ENCODE results near the gene FGR.

FGR gene

DNA sequence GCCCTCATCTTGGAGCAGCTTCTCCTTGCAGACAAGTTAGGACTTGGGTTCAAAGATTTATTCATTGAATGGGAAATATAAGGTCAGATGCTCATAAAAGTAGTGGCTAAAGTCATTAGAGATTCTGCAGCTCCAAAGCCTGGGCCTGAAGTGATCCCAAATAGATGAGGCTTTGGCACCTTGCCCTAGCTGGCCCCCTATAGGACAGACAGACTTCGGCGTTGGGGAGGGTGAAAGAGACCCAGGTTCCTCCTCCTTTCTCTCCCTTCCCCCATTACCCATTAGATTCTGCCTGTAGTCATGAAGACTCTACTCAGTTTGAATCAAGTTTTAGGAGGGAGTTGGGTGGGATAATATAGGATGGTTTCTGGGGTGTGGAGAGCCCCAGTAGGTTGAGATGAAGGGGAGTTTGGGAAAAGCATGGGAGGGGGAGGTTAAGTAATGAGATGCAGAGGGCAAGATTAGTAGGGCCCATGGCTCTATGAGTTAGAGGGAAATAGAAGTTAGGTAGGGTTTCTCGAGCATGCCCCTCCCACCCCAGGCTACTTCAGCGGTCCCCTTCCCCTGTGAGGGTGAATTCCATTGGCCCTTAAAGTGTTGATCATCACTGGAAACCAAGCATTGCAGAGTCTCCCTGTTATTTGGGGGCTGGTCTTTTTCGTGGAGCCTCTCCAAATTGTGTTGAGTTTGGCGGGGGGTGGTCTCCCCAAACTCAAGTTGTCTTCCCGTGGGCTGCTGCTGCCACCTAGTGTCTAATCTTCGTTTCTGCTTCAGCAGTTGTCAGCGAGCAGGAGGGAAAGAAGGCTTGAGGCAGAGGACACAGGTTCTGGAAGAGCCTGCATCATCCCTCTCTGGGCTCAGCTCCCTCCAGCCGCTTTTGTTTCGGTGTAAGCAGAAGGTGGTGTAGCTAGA is 28.9 kb downstream of the FGR start:
- peak; percentile 57 for DNase-seq (ENCODE audit: low read depth)
- no peak overlapping the region for H3K4me3 ChIP-seq (ENCODE audit: low read length)
- TF ChIP-seq, protein P1, sequence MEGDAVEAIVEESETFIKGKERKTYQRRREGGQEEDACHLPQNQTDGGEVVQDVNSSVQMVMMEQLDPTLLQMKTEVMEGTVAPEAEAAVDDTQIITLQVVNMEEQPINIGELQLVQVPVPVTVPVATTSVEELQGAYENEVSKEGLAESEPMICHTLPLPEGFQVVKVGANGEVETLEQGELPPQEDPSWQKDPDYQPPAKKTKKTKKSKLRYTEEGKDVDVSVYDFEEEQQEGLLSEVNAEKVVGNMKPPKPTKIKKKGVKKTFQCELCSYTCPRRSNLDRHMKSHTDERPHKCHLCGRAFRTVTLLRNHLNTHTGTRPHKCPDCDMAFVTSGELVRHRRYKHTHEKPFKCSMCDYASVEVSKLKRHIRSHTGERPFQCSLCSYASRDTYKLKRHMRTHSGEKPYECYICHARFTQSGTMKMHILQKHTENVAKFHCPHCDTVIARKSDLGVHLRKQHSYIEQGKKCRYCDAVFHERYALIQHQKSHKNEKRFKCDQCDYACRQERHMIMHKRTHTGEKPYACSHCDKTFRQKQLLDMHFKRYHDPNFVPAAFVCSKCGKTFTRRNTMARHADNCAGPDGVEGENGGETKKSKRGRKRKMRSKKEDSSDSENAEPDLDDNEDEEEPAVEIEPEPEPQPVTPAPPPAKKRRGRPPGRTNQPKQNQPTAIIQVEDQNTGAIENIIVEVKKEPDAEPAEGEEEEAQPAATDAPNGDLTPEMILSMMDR (IDR thresholded peaks at IDR 0.05; ENCODE audit: insufficient read depth, low read depth, low read length, missing control alignments) = peak; percentile 94

DNA sequence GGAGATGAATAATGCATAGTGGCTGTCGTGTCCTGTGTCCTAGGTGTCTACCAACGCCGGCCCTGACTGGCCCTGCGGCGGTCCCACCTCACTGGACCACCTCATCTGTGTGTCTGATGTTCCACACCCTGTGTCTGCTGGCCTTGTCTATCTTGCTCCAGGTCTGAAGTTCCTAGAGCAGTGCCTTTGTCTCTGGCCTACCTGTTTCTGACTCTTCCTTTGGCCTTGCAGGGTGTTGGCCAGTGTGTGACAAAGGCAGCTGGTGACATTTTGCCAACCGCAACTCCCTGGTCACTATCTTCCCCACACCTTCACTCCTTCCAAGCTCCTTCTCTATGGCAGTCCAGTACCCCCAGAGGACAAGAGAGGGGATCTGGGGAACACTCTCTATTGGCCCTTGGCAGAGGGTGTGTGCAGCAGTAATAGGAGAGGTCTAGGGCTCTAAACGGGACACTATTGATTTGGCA is 29.7 kb downstream of the FGR start:
- H3K4me3 ChIP-seq (ENCODE audit: low read length) = no peak overlapping the region
- DNase-seq (ENCODE audit: low read depth) = no peak
- TF ChIP-seq, protein P1 (IDR thresholded peaks at IDR 0.05; ENCODE audit: insufficient read depth, low read depth, low read length, missing control alignments) = no peak

DNA sequence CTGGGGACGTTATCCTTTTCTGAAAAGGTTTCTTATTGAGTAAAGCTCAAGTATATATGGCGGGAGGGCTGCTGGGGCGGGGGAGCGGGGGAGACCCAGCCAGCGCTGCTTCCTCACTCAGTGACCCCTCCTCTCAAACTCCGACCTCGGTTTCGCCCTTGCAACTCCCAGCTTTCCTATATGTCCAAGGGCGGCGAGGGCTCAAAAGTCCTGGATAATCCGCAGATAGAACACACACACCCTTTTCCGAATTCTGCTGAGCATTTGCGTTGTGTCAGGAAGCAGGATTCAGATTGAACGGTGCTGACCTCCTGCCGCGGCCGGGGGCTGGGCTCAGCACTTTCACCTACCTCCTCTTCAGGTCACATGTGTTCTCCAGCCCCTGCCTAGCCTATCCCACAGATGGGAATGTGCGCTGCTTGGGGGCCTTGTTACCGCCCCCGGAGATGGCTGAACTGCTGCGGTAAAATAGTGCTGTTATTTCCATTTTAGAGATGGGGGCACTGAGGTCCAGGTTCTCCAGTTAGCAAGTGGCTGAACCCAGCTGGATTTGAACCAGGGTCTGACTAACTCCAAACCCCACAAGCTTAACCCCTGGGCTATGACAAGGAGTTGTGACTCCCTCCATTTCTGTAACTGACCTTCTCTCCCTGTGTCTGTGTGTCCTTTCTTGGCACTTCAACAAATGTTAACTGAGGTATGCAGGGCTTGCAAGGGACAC is 30.2 kb downstream of the FGR start:
- no peak for DNase-seq (ENCODE audit: low read depth)
- TF ChIP-seq, protein P1 (IDR thresholded peaks at IDR 0.05; ENCODE audit: insufficient read depth, low read depth, low read length, missing control alignments) = no peak
- H3K4me3 ChIP-seq (ENCODE audit: low read length) = peak overlapping the region; percentile 51

DNA sequence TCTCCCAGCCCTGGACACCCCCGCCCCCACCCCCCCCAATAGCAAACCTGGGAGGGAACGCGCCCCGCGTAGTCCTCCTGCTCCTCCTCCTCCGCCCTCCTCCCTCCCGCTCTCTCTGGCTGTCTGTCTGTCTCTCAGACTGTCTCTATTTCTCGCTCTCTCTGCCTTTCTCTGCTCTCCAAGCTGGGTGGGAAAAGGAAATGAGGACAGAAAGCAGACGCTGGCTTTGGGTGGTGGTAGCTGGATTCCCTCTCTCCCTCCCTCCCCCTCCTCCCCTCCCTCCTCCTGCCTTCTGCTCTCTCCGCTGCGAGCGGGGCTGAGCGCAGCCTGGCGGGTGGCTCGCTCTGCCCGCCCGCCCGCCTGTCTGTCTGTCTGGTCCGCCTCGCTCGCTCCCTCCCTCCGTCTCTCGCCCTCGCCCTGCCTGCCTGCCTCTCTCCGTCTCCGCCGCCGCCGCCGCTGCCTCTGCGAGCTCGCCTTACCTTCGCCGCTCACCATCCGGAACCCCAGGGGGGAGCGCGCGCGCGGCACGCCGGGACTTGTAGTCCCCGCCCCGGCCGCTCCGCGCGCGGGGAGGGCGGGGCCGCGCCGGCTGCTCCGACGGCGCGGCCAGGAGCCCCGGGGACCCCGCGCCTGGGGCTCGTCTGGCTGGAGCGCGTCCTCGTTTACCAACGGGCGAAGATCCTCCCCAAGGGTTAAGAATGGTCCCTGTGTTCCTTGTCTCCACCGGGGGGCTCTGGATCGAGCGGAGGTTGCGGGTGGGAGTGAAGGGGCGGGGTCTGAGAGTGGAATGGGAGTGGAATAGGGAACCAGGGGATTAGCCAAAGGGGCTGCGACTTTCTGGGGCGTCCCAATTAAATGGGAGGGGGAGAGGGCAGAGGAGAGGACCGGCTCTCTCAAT is 31.1 kb downstream of the FGR start, which contains the start of gene AHDC1:
Gene AHDC1, minus strand, starts transcription at position 464 of the 898 bp plus-strand sequence. CDS start 52,029 bp downstream, outside the sequence.
- peak; percentile 96 for DNase-seq (ENCODE audit: low read depth)
- peak within 1 kb of the TSS; percentile 99 for H3K4me3 ChIP-seq (ENCODE audit: low read length)
- TF ChIP-seq, protein P1 (IDR thresholded peaks at IDR 0.05; ENCODE audit: insufficient read depth, low read depth, low read length, missing control alignments) = no peak

DNA sequence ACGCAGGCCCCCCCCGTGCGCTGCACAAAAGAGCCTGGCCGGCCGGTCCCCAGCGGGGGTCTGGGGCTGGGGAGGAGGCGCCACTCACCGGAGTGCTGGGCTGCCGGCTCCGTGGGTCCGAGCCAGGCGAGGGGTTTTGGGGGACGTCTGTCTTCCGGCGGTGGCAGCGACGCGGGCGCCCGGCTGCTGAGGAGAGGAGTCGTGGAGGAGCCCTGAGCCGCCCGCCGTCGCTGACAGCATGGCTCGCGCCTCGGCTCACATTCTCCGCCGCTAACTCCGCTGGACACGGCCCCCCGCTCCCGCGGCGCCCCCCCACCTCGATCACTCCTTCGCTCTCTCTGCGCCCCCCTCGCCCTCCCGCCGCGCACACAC is 31.7 kb downstream of the FGR start:
- DNase-seq (ENCODE audit: low read depth) = no peak
- TF ChIP-seq, protein P1 (IDR thresholded peaks at IDR 0.05; ENCODE audit: insufficient read depth, low read depth, low read length, missing control alignments) = no peak
- H3K4me3 ChIP-seq (ENCODE audit: low read length) = peak overlapping the region; percentile 99

Measured in epithelial cell of esophagus (primary cell).